Measurements from ENCODE around the gene CNTD1.

Gene CNTD1

GRCh38 chr17:42791948-42792347 lies 6.7 kb upstream of the CNTD1 start:
- Histone ChIP-seq H3K36me3 (ENCODE audit: low read depth) (peaks cover 6% of the 10 kb centered on the region; the same call in 1 of the 2 replicates), H3K27ac (ENCODE audit: poor library complexity, severe bottlenecking) (no peak overlapping the region), H3K27me3 (ENCODE audit: insufficient read depth, poor library complexity, severe bottlenecking) (no peaks in the 10 kb centered on the region), H3K9me3 (ENCODE audit: severe bottlenecking) (no peaks in the 10 kb centered on the region), H3K4me1 (ENCODE audit: insufficient read depth, poor library complexity, severe bottlenecking) (peaks cover 2% of the 10 kb centered on the region), H3K4me3 (ENCODE audit: severe bottlenecking) (no peak overlapping the region)
- ATAC-seq (ENCODE audit: low read depth) (no peak), DNase-seq (ENCODE audit: low spot score) (no peak)
- TF ChIP-seq CTCF (IDR thresholded peaks at IDR 0.05; ENCODE audit: poor library complexity, severe bottlenecking): no peak

GRCh38 chr17:42792545-42792944 lies 6.1 kb upstream of the CNTD1 start:
- DNase-seq (ENCODE audit: low spot score) (no peak), ATAC-seq (ENCODE audit: low read depth) (no peak)
- Histone ChIP-seq H3K36me3 (ENCODE audit: low read depth) (peaks cover 8% of the 10 kb centered on the region; the same call in 1 of the 2 replicates), H3K9me3 (ENCODE audit: severe bottlenecking) (no peaks in the 10 kb centered on the region), H3K4me1 (ENCODE audit: insufficient read depth, poor library complexity, severe bottlenecking) (peaks cover 8% of the 10 kb centered on the region), H3K27me3 (ENCODE audit: insufficient read depth, poor library complexity, severe bottlenecking) (no peaks in the 10 kb centered on the region), H3K27ac (ENCODE audit: poor library complexity, severe bottlenecking) (no peak overlapping the region), H3K4me3 (ENCODE audit: severe bottlenecking) (no peak overlapping the region)
- no peak for TF ChIP-seq CTCF (IDR thresholded peaks at IDR 0.05; ENCODE audit: poor library complexity, severe bottlenecking)

GRCh38 chr17:42795061-42795460 lies 3.6 kb upstream of the CNTD1 start:
- peaks cover 9% of the 10 kb centered on the region for H3K4me1 ChIP-seq (ENCODE audit: insufficient read depth, poor library complexity, severe bottlenecking)
- H3K27ac ChIP-seq (ENCODE audit: poor library complexity, severe bottlenecking): no peak overlapping the region
- H3K9me3 ChIP-seq (ENCODE audit: severe bottlenecking): no peaks in the 10 kb centered on the region
- H3K4me3 ChIP-seq (ENCODE audit: severe bottlenecking): no peak overlapping the region
- H3K27me3 ChIP-seq (ENCODE audit: insufficient read depth, poor library complexity, severe bottlenecking): no peaks in the 10 kb centered on the region
- no peak for TF ChIP-seq CTCF (IDR thresholded peaks at IDR 0.05; ENCODE audit: poor library complexity, severe bottlenecking)
- ATAC-seq (ENCODE audit: low read depth) (no peak), DNase-seq (ENCODE audit: low spot score) (no peak)
- H3K36me3 ChIP-seq (ENCODE audit: low read depth): peaks cover 8% of the 10 kb centered on the region; the same call in 1 of the 2 replicates

- no peak for ATAC-seq (ENCODE audit: low read depth)
- Histone ChIP-seq H3K36me3 (ENCODE audit: low read depth) (peaks cover 8% of the 10 kb centered on the region; the same call in 1 of the 2 replicates), H3K9me3 (ENCODE audit: severe bottlenecking) (no peaks in the 10 kb centered on the region), H3K27ac (ENCODE audit: poor library complexity, severe bottlenecking) (no peak overlapping the region), H3K4me3 (ENCODE audit: severe bottlenecking) (no peak overlapping the region), H3K27me3 (ENCODE audit: insufficient read depth, poor library complexity, severe bottlenecking) (no peaks in the 10 kb centered on the region), H3K4me1 (ENCODE audit: insufficient read depth, poor library complexity, severe bottlenecking) (peaks cover 9% of the 10 kb centered on the region)
- no peak for TF ChIP-seq CTCF (IDR thresholded peaks at IDR 0.05; ENCODE audit: poor library complexity, severe bottlenecking)
- no peak for DNase-seq (ENCODE audit: low spot score)
Measured at GRCh38 chr17:42795465-42795864, 3.2 kb upstream of the CNTD1 start.

GRCh38 chr17:42796066-42796758 lies 2.4 kb upstream of the CNTD1 start:
- H3K36me3 ChIP-seq (ENCODE audit: low read depth): peaks cover 8% of the 10 kb centered on the region; the same call in 1 of the 2 replicates
- no peaks in the 10 kb centered on the region for H3K27me3 ChIP-seq (ENCODE audit: insufficient read depth, poor library complexity, severe bottlenecking)
- no peaks in the 10 kb centered on the region for H3K9me3 ChIP-seq (ENCODE audit: severe bottlenecking)
- DNase-seq (ENCODE audit: low spot score) (no peak), ATAC-seq (ENCODE audit: low read depth) (no peak)
- peaks cover 9% of the 10 kb centered on the region for H3K4me1 ChIP-seq (ENCODE audit: insufficient read depth, poor library complexity, severe bottlenecking)
- no peak overlapping the region for H3K27ac ChIP-seq (ENCODE audit: poor library complexity, severe bottlenecking)
- no peak for TF ChIP-seq CTCF (IDR thresholded peaks at IDR 0.05; ENCODE audit: poor library complexity, severe bottlenecking)
- no peak overlapping the region for H3K4me3 ChIP-seq (ENCODE audit: severe bottlenecking)
